GM19463 (cell line): ENCODE results near the gene ATP1A1.
A peak's percentile ranks its signal among the peaks of the same experiment; 100 is the strongest.

Experiments used
- ATAC-seq: cut with Tn5 transposase; IDR thresholded peaks from one replicate; pipeline ENCODE4 v1.9.1; 2021; ENCODE audit warnings: mild to moderate bottlenecking, moderate library complexity; ENCODE audit not compliant: unreplicated experiment

Gene ATP1A1

GRCh38 chr1:116389013-116389412 lies 16.0 kb downstream of the ATP1A1 start:
- no peak for ATAC-seq

GRCh38 chr1:116389686-116390085 lies 16.6 kb downstream of the ATP1A1 start:
- ATAC-seq, result no peak

DNA sequence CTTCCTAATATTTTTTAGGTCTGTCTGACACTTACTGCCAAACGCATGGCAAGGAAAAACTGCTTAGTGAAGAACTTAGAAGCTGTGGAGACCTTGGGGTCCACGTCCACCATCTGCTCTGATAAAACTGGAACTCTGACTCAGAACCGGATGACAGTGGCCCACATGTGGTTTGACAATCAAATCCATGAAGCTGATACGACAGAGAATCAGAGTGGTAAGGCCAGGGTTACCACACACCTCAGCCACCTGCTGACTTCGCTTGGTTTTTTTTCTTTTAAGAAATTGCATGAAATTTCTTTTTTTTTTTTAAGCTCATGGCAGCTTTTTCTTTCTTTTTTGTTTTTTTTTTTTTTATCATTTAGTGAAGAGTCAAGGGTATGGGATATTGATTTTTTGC lies 17.2 kb downstream of the ATP1A1 start:
- ATAC-seq, result peak; percentile 82

DNA sequence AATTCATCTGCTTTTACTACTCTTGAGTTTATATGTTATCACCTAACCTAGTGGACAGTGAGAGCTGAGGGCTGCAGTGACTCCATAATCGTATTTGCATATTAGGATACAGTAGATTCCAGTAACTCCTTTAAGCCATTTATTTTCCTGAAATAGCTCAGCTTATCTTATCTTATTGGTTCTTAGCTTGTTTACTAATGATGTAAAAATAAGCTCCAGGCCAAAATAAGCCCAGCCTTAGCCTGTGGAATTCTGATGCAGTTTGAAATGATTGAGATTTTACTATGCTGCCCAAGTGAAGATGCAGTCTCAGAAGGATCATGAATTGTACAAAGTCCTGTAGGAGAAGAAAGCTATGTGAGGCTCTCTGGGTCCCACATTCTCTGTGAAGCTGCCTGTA lies 18.1 kb downstream of the ATP1A1 start:
- ATAC-seq, result no peak

DNA sequence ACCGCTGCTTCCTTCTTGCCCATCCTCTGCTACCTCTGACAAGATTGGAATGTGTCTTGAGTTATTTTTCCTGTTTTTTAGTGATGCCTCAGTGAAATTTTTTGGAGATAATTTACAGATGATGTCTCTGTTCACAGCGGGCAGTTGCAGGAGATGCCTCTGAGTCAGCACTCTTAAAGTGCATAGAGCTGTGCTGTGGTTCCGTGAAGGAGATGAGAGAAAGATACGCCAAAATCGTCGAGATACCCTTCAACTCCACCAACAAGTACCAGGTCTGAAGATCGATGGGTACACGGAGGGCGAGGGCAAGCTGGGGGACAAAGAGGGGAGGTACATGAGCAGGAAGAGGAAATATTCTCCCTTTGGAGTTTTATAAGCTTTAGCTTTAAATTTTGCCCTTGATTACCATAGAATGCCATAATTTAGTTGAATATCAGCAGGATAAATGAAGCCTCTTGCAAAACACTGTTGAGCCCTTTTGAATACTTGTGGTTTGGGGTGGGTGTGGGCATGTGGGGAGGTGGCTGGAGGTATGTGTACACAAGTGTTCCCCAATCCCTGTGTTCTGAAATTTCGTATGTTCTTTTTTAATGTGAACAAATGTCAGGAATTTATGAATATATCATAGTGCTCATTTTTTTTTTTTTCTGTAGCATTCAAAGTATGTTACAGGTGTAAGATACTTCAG lies 19.8 kb downstream of the ATP1A1 start:
- ATAC-seq, result no peak

DNA sequence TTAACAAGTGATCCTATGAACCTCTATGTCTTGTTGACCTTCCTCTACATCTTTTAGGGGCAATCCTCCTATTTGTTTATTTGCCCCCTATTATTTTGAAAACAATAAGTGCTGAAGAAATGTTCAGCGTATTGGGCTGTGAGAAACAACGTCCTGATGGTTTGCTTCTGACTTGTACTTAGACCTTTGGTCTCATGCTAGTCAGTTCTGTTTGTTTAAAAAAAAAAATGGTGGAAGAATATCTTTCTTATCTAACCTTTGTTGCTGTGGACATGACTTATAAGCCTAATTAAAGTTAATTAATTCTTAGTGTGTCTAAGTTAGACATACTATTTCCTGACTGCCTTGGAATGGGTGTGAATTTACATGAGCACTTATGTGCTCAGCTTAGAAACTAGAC lies 20.7 kb downstream of the ATP1A1 start:
- ATAC-seq, result no peak

DNA sequence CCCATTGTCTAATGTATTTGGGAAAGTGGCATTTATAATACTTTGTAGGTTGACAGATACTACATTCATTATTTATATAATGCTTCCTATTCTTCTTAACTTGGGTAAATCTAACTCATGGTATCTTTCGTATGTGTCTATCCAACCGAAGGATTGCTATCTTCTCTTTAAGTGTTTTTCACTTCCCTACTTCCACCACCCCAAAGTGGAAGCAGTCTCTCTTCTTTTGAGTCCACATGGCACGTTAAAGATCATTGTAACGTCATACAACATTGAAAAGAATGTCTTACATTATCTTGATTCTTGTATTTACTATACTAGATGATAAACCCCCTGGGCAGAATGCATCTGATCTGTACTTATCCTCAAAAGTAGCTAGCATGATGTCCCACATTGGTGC lies 21.2 kb downstream of the ATP1A1 start:
- no peak for ATAC-seq

GRCh38 chr1:116396769-116397168 lies 23.7 kb downstream of the ATP1A1 start:
- ATAC-seq, result no peak

GRCh38 chr1:116397728-116398127 lies 24.7 kb downstream of the ATP1A1 start:
- ATAC-seq, result no peak

- ATAC-seq, result no peak
These were observed 27.7 kb downstream of the ATP1A1 start for GRCh38 chr1:116400780-116401179.

DNA sequence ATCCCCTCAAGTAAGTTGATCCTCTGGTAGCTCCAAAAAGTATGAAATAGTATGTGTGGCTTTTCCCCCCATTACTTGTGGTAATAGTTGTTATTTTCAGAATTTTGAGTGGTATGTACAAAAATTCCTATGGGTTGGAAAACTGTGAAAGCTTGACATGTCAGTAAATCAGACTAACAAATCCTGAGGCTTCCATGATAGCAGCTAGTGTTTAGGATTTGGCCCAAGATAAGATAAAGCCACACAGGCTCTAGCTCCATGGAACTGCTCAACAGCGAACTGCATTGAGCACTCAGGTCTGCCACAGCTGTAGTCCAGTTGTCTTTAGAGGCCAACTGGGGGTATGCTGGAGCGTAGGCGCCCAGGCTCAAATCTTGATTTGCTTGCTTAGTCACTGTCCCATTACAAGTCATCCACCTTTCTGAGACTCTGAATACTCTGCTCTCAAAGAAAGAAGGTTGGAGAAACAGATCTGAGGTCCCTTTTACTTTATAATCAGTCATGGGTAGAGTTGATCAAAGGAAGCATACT lies 28.7 kb downstream of the ATP1A1 start:
- ATAC-seq, result no peak

DNA sequence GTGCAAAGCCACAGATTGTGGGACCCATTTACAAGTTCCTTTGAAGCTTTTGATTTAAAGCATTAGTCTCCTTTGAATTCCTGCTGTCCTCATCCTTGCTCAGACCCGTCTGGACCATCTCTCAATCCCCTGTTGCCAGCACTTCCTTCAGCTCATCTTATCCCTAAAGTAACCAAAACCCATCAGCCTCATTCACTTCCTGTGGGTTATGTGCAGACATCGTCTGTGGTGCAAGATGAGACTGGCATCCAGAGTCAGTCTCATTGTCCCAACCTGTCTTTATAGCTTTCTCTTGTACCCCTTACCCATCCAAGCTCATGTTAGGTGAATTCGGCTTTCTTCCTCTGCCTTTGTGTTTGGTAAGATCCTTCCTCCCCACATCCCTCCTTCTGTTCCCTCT lies 29.3 kb downstream of the ATP1A1 start:
- no peak for ATAC-seq

- no peak for ATAC-seq
These were observed 30.6 kb downstream of the ATP1A1 start for GRCh38 chr1:116403496-116404136.

- no peak for ATAC-seq
These were observed 31.7 kb downstream of the ATP1A1 start for GRCh38 chr1:116404699-116405098.

- no peak for ATAC-seq
These were observed 32.4 kb downstream of the ATP1A1 start for GRCh38 chr1:116405241-116406135.

GRCh38 chr1:116407033-116407432 lies 34.0 kb downstream of the ATP1A1 start:
- ATAC-seq, result no peak

GRCh38 chr1:116408193-116408592 lies 35.1 kb downstream of the ATP1A1 start:
- no peak for ATAC-seq

DNA sequence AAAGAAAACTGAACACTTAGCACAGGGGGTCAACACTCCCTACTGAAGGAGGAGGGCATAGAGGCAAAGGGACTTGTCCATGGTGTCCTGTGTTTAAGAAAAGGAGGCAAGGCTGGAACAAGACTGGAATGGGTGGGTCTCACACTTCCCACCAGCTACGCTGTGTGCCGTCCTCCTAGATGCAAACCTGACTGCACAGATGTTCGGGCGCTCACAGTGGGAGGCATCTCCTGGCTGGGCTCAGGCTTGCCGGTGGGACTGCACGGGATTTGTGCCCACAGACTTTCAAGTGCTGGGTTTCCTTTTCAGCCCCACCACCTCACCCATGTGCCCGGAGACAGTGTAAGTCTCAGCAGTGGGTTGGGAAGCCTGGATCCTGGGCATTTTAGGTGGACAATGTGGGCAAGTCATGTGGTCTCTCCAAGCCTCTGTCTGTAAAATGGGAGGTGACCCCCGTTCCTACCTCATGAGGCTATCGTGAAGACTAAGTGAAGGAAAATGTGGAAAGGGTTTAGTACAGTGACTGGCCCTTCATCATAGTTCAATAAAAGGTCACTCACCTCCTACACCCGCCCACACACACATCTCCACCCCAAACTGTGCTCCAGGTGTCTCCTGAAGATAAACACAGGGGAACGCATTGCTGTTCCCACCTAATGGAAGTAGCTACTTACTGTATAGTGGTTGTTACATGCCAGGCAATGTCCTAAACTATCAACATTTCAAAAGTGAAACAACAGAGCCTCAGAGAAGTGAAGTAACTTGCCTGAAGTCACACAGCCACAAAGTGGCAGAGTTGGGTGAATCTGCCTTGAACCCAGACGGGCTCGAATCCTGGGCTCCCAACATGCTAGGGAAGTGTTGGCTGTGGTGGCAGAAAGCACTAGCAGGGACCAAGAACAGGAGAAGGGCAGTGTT lies 36.0 kb downstream of the ATP1A1 start:
- no peak for ATAC-seq

DNA sequence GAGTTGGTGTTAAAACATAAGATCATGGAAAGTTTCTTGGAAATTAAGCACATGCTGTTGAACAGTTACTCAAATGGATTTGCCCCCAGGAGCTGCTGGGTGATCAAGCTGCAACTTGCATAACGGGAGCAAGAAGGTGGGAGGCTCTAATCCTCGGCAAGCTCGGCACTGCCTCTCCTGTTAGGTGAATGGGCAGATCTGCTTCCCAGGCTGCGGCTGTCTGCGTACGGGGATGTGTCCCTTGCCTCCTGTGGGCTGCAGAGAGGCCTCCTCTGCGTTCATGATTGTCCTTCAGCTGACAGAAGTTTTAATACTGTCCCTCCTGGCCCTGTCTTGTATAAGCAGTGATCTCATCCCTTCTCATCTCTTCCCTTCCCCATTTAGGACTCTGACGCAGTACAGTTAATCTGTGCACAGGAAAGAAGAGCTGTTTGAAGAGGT lies 36.7 kb downstream of the ATP1A1 start:
- no peak for ATAC-seq

DNA sequence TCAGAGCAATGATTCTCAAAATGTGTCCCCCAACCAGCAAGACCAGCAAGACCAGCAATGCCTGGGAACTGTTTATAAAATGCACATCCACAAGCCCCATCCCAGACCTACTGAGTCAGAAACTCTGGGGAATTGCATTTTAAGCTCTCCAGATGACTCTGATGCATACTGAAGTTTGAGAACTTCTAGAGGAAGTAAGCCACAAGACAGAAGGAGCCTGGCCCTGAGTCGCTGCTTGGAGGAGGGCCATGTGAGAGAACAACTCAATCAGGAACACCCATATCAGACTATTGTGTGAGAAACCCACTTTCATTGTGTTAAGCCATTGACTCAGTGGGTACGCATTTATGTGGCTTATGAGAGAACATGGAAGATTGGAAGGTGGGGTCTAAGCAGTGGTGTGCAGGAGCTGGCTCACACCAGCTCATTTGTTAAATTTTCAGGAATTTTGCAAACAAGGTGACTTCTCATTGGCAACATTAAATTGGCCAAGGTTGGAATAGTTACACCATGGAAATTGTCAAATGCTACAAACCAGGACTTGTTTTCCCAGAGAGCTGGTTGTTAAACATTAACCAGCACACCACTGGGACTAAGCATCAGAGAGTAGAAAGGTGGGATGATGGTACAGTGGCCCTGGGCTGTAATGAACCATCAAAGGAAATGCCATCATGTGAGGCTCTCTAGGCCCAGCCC lies 38.9 kb downstream of the ATP1A1 start:
- ATAC-seq, result no peak
